H9 (cell line): ENCODE data around the gene FPR2. TPM values are rescaled to one million over a fixed set of nuclear protein-coding genes. Genes with fewer than 3 reads are reported as not detected.

Experiments used
- DNase-seq: peaks from one replicate; pipeline ENCODE4 v3.0.0-alpha.2; 2017
- H2AFZ ChIP-seq: one replicate; pipeline ENCODE4 v1.6.1; 2013; ENCODE audit warnings: mild to moderate bottlenecking, low read length, control low read depth, moderate library complexity
- H2AK5ac ChIP-seq: 2 replicates; pipeline ENCODE4 v1.6.1; 2013; ENCODE audit warnings: low read length, control low read depth, mixed read lengths; ENCODE audit not compliant: insufficient read length
- H2BK120ac ChIP-seq: one replicate; pipeline ENCODE4 v1.6.1; 2013; ENCODE audit warnings: low read depth, mild to moderate bottlenecking, low read length, control low read depth, inconsistent platforms; ENCODE audit not compliant: poor library complexity, severe bottlenecking
- H2BK12ac ChIP-seq: 2 replicates; pipeline ENCODE4 v1.6.1; 2013; ENCODE audit warnings: low read length, control low read depth, mixed read lengths, low read depth; ENCODE audit not compliant: insufficient read length
- H2BK15ac ChIP-seq: 2 replicates; pipeline ENCODE4 v1.6.1; 2013; ENCODE audit warnings: low read depth, low read length, control low read depth
- H2BK20ac ChIP-seq: one replicate; pipeline ENCODE4 v1.6.1; 2013; ENCODE audit warnings: low read depth, mild to moderate bottlenecking, low read length, control low read depth, inconsistent platforms; ENCODE audit not compliant: poor library complexity, severe bottlenecking
- H2BK5ac ChIP-seq: 2 replicates; pipeline ENCODE4 v1.6.1; 2013; ENCODE audit warnings: low read length, control low read depth, mixed read lengths; ENCODE audit not compliant: insufficient read length
- H3K14ac ChIP-seq: 2 replicates; pipeline ENCODE4 v1.6.1; 2013; ENCODE audit warnings: low read length, control low read depth; ENCODE audit not compliant: insufficient read depth
- H3K18ac ChIP-seq: 2 replicates; pipeline ENCODE4 v1.6.1; 2013; ENCODE audit warnings: low read depth, mild to moderate bottlenecking, mixed read lengths, low read length, control low read depth; ENCODE audit not compliant: insufficient read length
- H3K23ac ChIP-seq: 2 replicates; pipeline ENCODE4 v1.6.1; 2013; ENCODE audit warnings: low read length, control low read depth, mixed read lengths, low read depth; ENCODE audit not compliant: insufficient read length
- H3K23me2 ChIP-seq: 2 replicates; pipeline ENCODE4 v1.6.1; 2013; ENCODE audit warnings: low read depth, mild to moderate bottlenecking, mixed read lengths, low read length, control low read depth; ENCODE audit not compliant: insufficient read length, poor library complexity, severe bottlenecking
- H3K27ac ChIP-seq: 2 replicates; pipeline ENCODE4 v1.5.1; 2013; ENCODE audit warnings: low read length, control low read depth, mixed read lengths, low read depth; ENCODE audit not compliant: insufficient read length
- H3K27me3 ChIP-seq: 2 replicates; pipeline ENCODE4 v1.6.1; 2013; ENCODE audit warnings: low read length, control low read depth, inconsistent platforms; ENCODE audit not compliant: insufficient read depth
- H3K4ac ChIP-seq: 2 replicates; pipeline ENCODE4 v1.6.1; 2013; ENCODE audit warnings: low read depth, mild to moderate bottlenecking, control low read depth, inconsistent platforms, low read length, moderate library complexity
- H3K4me1 ChIP-seq: 2 replicates; pipeline ENCODE4 v1.6.1; 2013; ENCODE audit warnings: low read length, control low read depth, inconsistent platforms; ENCODE audit not compliant: insufficient read depth
- H3K4me2 ChIP-seq: 2 replicates; pipeline ENCODE4 v1.6.1; 2013; ENCODE audit warnings: low read length, control low read depth, mixed read lengths; ENCODE audit not compliant: insufficient read length, insufficient read depth
- H3K56ac ChIP-seq: 2 replicates; pipeline ENCODE4 v1.6.1; 2013; ENCODE audit warnings: low read depth, mild to moderate bottlenecking, mixed read lengths, low read length, control low read depth; ENCODE audit not compliant: insufficient read length
- H3K79me1 ChIP-seq: 2 replicates; pipeline ENCODE4 v1.6.1; 2013; ENCODE audit warnings: low read depth, mild to moderate bottlenecking, moderate library complexity, low read length, control low read depth, inconsistent platforms; ENCODE audit not compliant: insufficient read depth, poor library complexity, severe bottlenecking
- H3K79me2 ChIP-seq: 2 replicates; pipeline ENCODE4 v1.6.1; 2013; ENCODE audit warnings: low read length, control low read depth, inconsistent platforms; ENCODE audit not compliant: insufficient read depth
- H3K9ac ChIP-seq: 2 replicates; pipeline ENCODE4 v1.6.1; 2013; ENCODE audit warnings: low read length, control low read depth, mixed read lengths; ENCODE audit not compliant: insufficient read length; ENCODE audit errors: extremely low read depth
- H3K9me3 ChIP-seq: one replicate; pipeline ENCODE4 v1.6.1; 2013; ENCODE audit warnings: low read depth, low read length, inconsistent platforms; ENCODE audit not compliant: control insufficient read depth
- H3T11ph ChIP-seq: one replicate; pipeline ENCODE4 v1.6.1; 2013; ENCODE audit warnings: mild to moderate bottlenecking, low read length, control low read depth, inconsistent platforms
- H4K20me1 ChIP-seq: one replicate; pipeline ENCODE4 v1.6.1; 2013; ENCODE audit not compliant: control insufficient read depth, insufficient read length, insufficient read depth
- H4K5ac ChIP-seq: 2 replicates; pipeline ENCODE4 v1.6.1; 2013; ENCODE audit warnings: low read depth, mild to moderate bottlenecking, mixed read lengths, low read length, control low read depth; ENCODE audit not compliant: insufficient read length
- H4K8ac ChIP-seq: replicated peaks from 2 replicates; pipeline ENCODE4 v1.6.1; 2013; ENCODE audit warnings: low read length, control low read depth, mixed read lengths, low read depth; ENCODE audit not compliant: insufficient read length
- H4K91ac ChIP-seq: 2 replicates; pipeline ENCODE4 v1.6.1; 2013; ENCODE audit warnings: low read depth, mild to moderate bottlenecking, moderate library complexity, mixed read lengths, low read length, control low read depth; ENCODE audit not compliant: insufficient read length
- H3K27ac Mint-ChIP-seq, 3 experiments: 2 replicates in 2 of 3; 3 replicates in 1 of 3; pipeline ENCODE4 v1.8.0; 2020 to 2021; ENCODE audit warnings: mixed read lengths in 3 of 3, mild to moderate bottlenecking in 1 of 3, moderate library complexity in 1 of 3
- H3K27me3 Mint-ChIP-seq: 2 replicates; pipeline ENCODE4 v1.8.0; 2021; ENCODE audit warnings: low read depth, mild to moderate bottlenecking, moderate library complexity, mixed read lengths
- H3K36me3 Mint-ChIP-seq, 3 experiments: 2 replicates in 2 of 3; 3 replicates in 1 of 3; pipeline ENCODE4 v1.8.0; 2020 to 2021; ENCODE audit warnings: low read depth in 3 of 3, mixed read lengths in 3 of 3; ENCODE audit not compliant: insufficient read depth in 1 of 3
- H3K4me1 Mint-ChIP-seq, 2 experiments: 2 replicates each; pipeline ENCODE4 v1.8.0; 2020; ENCODE audit warnings: mixed read lengths in 2 of 2
- H3K4me3 Mint-ChIP-seq, 2 experiments: 2 replicates in 1 of 2; 3 replicates in 1 of 2; pipeline ENCODE4 v1.8.0; 2020 to 2021; ENCODE audit warnings: mild to moderate bottlenecking in 2 of 2, mixed read lengths in 2 of 2, moderate library complexity in 1 of 2
- H3K9me3 Mint-ChIP-seq, 2 experiments: 2 replicates in 1 of 2; 3 replicates in 1 of 2; pipeline ENCODE4 v1.8.0; 2020; ENCODE audit warnings: mild to moderate bottlenecking in 2 of 2, mixed read lengths in 2 of 2, moderate library complexity in 1 of 2
- CTCF ChIP-seq: fragments of 200-600 bp; sonication (generic); conservative IDR thresholded peaks from 3 replicates; pipeline ENCODE4 v1.8.0; 2021; ENCODE audit warnings: antibody characterized with exemption, mild to moderate bottlenecking
- WGBS: extraction: QIAGEN DNeasy Blood & Tissue Kit; methylation state at CpG from one replicate; pipeline ENCODE4 v1.1.7; 2013; ENCODE audit warnings: missing lambda C conversion rate, low lambda C conversion rate, mixed read lengths; ENCODE audit not compliant: insufficient read length; ENCODE audit errors: extremely low coverage; 5-methylcytosine and 5-hydroxymethylcytosine counted together
- long read RNA-seq: library from polyadenylated mRNA; unstranded; transcript quantifications from one replicate; pipeline ENCODE4 v2.0.0, GENCODE V29; 2020
- total RNA-seq: library from RNA; stranded (reverse); gene quantifications from 2 replicates; pipeline ENCODE4 v1.2.1, GENCODE V29; 2021

FPR2 gene
- not detected in 2 replicates for total RNA-seq
- long read RNA-seq: 0 reads

- Histone ChIP-seq H2BK5ac (no peak within 1 kb of the TSS), H4K20me1 (no peaks in the 10 kb centered on the region), H3K23me2 (no peaks in the 10 kb centered on the region), H2AFZ (no peak within 1 kb of the TSS), H3K9me3 (no peaks in the 10 kb centered on the region), H3K56ac (no peak within 1 kb of the TSS), H3K18ac (no peak within 1 kb of the TSS), H2AK5ac (no peak within 1 kb of the TSS), H2BK12ac (no peak within 1 kb of the TSS), H2BK20ac (no peak within 1 kb of the TSS), H3K4ac (no peak within 1 kb of the TSS), H3K27me3 (no peaks in the 10 kb centered on the region), H2BK15ac (no peak within 1 kb of the TSS), H3K9ac (no peak within 1 kb of the TSS), H3K14ac (no peak within 1 kb of the TSS), H4K91ac (no peak within 1 kb of the TSS), H2BK120ac (no peak within 1 kb of the TSS), H3K4me1 (peaks cover 4% of the 10 kb centered on the region; the same call in 1 of the 2 replicates), H4K8ac (no peak within 1 kb of the TSS), H3T11ph (no peak within 1 kb of the TSS), H3K23ac (no peak within 1 kb of the TSS), H3K79me2 (no peaks in the 10 kb centered on the region), H3K4me2 (peak within 1 kb of the TSS; percentile 32), H3K27ac (no peak within 1 kb of the TSS), H4K5ac (no peak within 1 kb of the TSS), H3K79me1 (no peaks in the 10 kb centered on the region)
- H3K4me1 Mint-ChIP-seq: peaks cover 0 to 6% of the 10 kb centered on the region in 2 experiments; a peak in 2 of 4 replicates
- no peak for DNase-seq
- WGBS: no CpG with 5 or more reads among the region's 8 CpGs
- H3K27ac Mint-ChIP-seq: no peak within 1 kb of the TSS
- H3K27me3 Mint-ChIP-seq: peaks cover 13% of the 10 kb centered on the region
- no peak within 1 kb of the TSS for H3K4me3 Mint-ChIP-seq
- H3K36me3 Mint-ChIP-seq: no peaks in the 10 kb centered on the region; a peak in 1 of 7 replicates
- H3K9me3 Mint-ChIP-seq: peaks cover 25 to 67% of the 10 kb centered on the region in 2 experiments
- no peak for TF ChIP-seq CTCF
Measured at GRCh38 chr19:51760697-51761356, at the start of gene FPR2. Gene FPR2 (plus strand): TSS chr19:51761180. CDS start chr19:51768659, 7,479 bp downstream.
